ENCODE measurements around the gene TTLL11. TPM values are rescaled to one million over a fixed set of nuclear protein-coding genes. Genes with fewer than 3 reads are reported as not detected.

TTLL11 gene
- total RNA-seq, 1 donor from 2014 or later = 23.9 TPM

DNA sequence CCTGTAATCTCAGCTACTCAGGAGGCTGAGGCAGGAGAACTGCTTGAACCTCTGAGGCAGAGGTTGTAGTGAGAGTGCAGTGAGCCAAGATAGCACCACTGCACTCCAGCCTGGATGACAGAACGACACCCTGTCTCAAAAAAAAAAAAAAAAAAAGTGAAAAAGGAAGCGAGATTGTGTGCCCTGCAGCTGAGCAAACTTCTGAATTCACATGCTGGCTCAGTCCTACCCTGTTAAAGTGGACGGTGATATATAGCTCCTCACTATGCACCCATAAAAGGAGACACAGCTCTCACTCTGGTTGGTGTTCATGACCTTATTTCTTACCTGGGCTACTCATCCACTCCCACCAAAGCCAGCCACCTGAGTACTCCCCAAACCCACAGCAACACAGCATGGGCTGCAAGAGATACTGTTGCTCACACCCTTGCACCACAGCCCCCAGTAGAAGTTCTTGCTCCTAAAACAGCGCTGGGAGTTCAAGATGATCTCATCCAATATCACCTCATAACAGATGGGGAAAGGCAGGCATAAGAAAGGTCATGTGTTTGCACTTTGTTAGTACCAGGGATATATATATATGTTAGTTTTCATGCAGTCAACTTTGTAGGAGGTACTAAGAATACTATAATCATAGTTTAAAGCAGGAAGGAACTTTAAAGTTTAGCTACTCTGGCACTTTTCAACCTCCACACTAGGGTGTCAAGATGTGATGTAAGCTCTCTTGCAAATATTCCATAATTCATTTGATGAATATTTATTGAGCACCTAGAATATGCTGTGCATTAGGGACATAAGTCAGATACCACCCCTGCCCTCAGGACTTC, 4.0 kb downstream of the TTLL11 start:
- H3K4me1 Mint-ChIP-seq (ENCODE audit: low read depth, unreplicated experiment) = peaks cover 34% of the 10 kb centered on the region
- no peak for DNase-seq
- H3K27me3 Mint-ChIP-seq (ENCODE audit: unreplicated experiment) = peaks cover 4% of the 10 kb centered on the region
- no peaks in the 10 kb centered on the region for H3K36me3 Mint-ChIP-seq (ENCODE audit: unreplicated experiment)
- TF ChIP-seq, protein P1, sequence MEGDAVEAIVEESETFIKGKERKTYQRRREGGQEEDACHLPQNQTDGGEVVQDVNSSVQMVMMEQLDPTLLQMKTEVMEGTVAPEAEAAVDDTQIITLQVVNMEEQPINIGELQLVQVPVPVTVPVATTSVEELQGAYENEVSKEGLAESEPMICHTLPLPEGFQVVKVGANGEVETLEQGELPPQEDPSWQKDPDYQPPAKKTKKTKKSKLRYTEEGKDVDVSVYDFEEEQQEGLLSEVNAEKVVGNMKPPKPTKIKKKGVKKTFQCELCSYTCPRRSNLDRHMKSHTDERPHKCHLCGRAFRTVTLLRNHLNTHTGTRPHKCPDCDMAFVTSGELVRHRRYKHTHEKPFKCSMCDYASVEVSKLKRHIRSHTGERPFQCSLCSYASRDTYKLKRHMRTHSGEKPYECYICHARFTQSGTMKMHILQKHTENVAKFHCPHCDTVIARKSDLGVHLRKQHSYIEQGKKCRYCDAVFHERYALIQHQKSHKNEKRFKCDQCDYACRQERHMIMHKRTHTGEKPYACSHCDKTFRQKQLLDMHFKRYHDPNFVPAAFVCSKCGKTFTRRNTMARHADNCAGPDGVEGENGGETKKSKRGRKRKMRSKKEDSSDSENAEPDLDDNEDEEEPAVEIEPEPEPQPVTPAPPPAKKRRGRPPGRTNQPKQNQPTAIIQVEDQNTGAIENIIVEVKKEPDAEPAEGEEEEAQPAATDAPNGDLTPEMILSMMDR (IDR thresholded peaks at IDR 0.05; ENCODE audit: partially characterized antibody, unreplicated experiment) = no peak
- peaks cover 9% of the 10 kb centered on the region for H3K9me3 Mint-ChIP-seq (ENCODE audit: unreplicated experiment)
- peak overlapping the region; percentile 29 for H3K27ac Mint-ChIP-seq (ENCODE audit: unreplicated experiment)
- no peak overlapping the region for H3K4me3 Mint-ChIP-seq (ENCODE audit: unreplicated experiment)

DNA sequence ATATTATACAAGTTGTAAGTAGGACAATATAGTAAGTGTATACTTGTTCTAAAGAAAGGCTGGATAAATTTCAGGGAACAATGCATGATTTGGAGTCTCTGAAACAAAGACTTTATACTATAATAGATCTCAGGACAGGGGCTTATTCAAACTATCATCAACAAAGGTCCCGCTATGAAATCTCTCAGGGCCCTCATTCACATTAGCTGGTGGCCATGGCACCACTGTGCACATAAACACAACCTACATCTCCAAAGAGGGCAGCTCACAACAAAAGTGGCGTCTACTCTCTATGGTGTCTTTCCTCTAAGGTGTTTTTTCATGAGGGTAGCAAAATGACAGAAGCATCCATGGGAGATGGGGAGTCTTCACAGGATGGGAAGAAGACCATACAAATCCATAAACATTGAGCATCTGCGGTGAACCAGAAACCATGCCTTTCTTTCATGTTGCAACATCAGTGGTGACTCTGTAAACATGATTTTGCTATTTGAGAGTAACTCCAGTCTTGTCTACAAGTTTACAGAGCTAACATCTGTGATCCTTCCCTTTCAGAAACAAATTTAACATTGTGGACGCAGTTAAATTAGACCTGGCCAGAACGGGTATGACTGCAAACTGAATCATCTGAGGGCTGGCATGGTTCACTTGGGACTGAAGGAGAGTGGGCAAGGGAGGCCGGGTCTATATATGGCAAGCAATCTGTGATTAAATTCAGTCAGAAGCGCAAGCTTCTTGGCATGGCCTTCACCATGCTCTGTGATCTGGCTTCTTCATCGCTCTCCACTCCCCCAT, 5.5 kb downstream of the TTLL11 start:
- Mint-ChIP-seq H3K4me3 (ENCODE audit: unreplicated experiment) (peak overlapping the region; percentile 3), H3K27me3 (ENCODE audit: unreplicated experiment) (peaks cover 4% of the 10 kb centered on the region), H3K4me1 (ENCODE audit: low read depth, unreplicated experiment) (peaks cover 37% of the 10 kb centered on the region), H3K27ac (ENCODE audit: unreplicated experiment) (no peak overlapping the region), H3K36me3 (ENCODE audit: unreplicated experiment) (no peaks in the 10 kb centered on the region), H3K9me3 (ENCODE audit: unreplicated experiment) (peaks cover 9% of the 10 kb centered on the region)
- no peak for DNase-seq
- TF ChIP-seq, protein P1 (IDR thresholded peaks at IDR 0.05; ENCODE audit: partially characterized antibody, unreplicated experiment) = no peak

DNA sequence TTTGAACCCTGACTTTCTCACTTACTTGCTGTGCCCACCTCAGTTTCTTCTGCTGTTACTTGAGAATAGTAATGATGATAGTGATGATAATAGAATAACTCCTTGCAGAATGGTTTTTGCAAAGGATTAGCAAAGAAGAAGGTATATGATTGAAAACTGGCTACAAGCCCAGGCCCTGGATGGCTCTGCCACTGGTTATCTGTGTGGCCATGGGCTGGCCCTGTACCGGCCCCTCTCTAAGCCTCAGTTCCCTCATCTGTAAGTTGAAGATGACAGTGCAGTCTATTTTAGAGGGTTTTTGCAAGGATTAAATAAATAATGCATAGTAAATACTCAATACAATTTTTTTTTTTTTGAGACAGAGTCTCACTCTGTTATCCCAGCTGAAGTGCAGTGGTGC, 6.2 kb downstream of the TTLL11 start:
- no peak for DNase-seq
- Mint-ChIP-seq H3K9me3 (ENCODE audit: unreplicated experiment) (peaks cover 5% of the 10 kb centered on the region), H3K4me1 (ENCODE audit: low read depth, unreplicated experiment) (peaks cover 33% of the 10 kb centered on the region), H3K27ac (ENCODE audit: unreplicated experiment) (no peak overlapping the region), H3K36me3 (ENCODE audit: unreplicated experiment) (no peaks in the 10 kb centered on the region), H3K4me3 (ENCODE audit: unreplicated experiment) (no peak overlapping the region), H3K27me3 (ENCODE audit: unreplicated experiment) (peaks cover 2% of the 10 kb centered on the region)
- TF ChIP-seq, protein P1 (IDR thresholded peaks at IDR 0.05; ENCODE audit: partially characterized antibody, unreplicated experiment) = no peak

DNA sequence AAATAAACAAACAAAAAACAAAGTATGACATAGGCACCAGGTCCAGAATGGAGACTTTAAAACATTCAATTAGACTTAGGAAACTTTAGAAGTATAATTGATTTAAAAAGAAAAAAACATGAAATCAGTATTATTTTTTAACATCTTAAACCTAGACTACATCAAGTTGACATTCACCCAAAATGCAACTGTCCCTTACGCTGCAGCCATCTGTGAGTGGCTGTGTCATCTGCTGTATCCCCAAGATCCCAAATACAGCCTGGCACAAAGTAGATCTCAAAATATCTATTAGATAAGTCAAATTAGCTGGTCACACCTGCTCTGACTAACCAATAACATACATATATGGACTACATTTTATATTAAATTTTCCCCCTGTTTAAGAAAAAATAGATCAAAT, 7.8 kb downstream of the TTLL11 start:
- Mint-ChIP-seq H3K27me3 (ENCODE audit: unreplicated experiment) (peaks cover 2% of the 10 kb centered on the region), H3K36me3 (ENCODE audit: unreplicated experiment) (no peaks in the 10 kb centered on the region), H3K27ac (ENCODE audit: unreplicated experiment) (no peak overlapping the region), H3K4me1 (ENCODE audit: low read depth, unreplicated experiment) (peaks cover 23% of the 10 kb centered on the region), H3K9me3 (ENCODE audit: unreplicated experiment) (no peaks in the 10 kb centered on the region), H3K4me3 (ENCODE audit: unreplicated experiment) (no peak overlapping the region)
- DNase-seq = no peak
- TF ChIP-seq, protein P1 (IDR thresholded peaks at IDR 0.05; ENCODE audit: partially characterized antibody, unreplicated experiment) = no peak

Data from glutamatergic neuron (in vitro differentiated cells).